GM21526 (cell line): ENCODE data around the gene MOB1A.

Source experiments
- ATAC-seq: cut with Tn5 transposase; IDR thresholded peaks from one replicate; pipeline ENCODE4 v1.9.1; 2021; ENCODE audit warnings: moderate library complexity; ENCODE audit not compliant: unreplicated experiment, low FRiP score

The MOB1A gene

GRCh38 chr2:74109551-74109950 is 69.1 kb downstream of the MOB1A start:
- ATAC-seq, result no peak

DNA sequence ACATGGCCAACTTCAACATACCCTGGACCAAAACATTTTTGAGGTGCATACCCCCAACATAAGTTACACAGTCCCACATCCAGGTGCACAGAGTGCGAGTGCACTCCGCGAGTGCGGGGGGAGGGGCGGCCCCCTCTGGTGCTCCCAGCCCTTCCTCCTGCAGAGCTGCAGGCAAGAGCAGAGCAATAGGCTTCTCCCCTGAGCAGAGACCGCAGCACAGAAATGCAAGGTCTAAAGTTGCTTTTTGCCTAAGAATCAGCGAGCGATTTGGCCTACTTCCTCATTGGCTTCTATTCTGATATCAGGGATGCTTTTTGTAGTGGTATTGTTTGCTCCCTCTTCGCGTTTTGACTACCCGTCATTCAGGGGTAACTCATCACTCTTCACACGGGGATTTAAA is 71.6 kb downstream of the MOB1A start:
- no peak for ATAC-seq

GRCh38 chr2:74105413-74105812 is 73.3 kb downstream of the MOB1A start:
- no peak for ATAC-seq

DNA sequence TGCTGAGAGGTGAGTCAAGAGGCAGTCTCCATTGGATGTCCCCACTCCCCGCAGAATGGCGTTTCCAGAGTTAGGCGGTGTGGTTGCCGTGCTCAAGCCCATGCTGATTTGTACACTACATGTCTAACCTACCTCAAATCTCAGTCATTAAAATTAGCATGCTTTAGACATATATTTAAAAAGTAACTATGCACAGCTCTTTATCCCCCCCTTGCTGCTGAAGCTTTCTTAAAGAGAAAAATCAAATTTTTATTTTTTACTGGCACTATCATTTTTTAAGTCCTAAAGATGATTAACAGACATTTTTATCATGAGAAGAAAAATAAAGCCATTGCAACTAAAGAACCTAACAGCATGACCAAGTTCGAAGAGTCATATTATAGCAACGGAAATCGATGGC is 73.8 kb downstream of the MOB1A start:
- no peak for ATAC-seq

GRCh38 chr2:74103763-74104162 is 74.9 kb downstream of the MOB1A start:
- ATAC-seq, result no peak
